Neural cell (in vitro differentiated cells): ENCODE data around the gene PLEKHA8. TPM values are rescaled to one million over a fixed set of nuclear protein-coding genes. Genes with fewer than 3 reads are reported as not detected.

Source experiments
- H2AFZ ChIP-seq: fragments of 200-600, 300-800 bp; sonication (generic), shearing (Covaris generic); 2 replicates; pipeline ENCODE4 v1.6.0; 2014; ENCODE audit warnings: low read depth, mild to moderate bottlenecking, antibody characterized with exemption, low read length, moderate library complexity
- H3F3A ChIP-seq: fragments of 200-600 bp; shearing (Covaris generic); 2 replicates; pipeline ENCODE4 v1.6.1; 2016; ENCODE audit warnings: mild to moderate bottlenecking, moderate library complexity, mixed read lengths, antibody characterized with exemption, low read length; ENCODE audit not compliant: insufficient read depth, poor library complexity, severe bottlenecking
- H3K27ac ChIP-seq: fragments of 200-600, 300-800 bp; sonication (generic), shearing (Covaris generic); 2 replicates; pipeline ENCODE4 v1.5.1; 2014; ENCODE audit warnings: mild to moderate bottlenecking, low read length, moderate library complexity
- H3K27me3 ChIP-seq: fragments of 300-800, 200-600 bp; sonication (generic), shearing (Covaris generic); 2 replicates; pipeline ENCODE4 v1.6.0; 2014; ENCODE audit warnings: mild to moderate bottlenecking, low read depth, low read length, moderate library complexity; ENCODE audit not compliant: insufficient read depth
- H3K36me3 ChIP-seq: fragments of 300-800, 200-600 bp; sonication (generic), shearing (Covaris generic); 2 replicates; pipeline ENCODE4 v1.5.1; 2014; ENCODE audit warnings: mild to moderate bottlenecking, antibody characterized with exemption, low read length, moderate library complexity; ENCODE audit not compliant: insufficient read depth
- H3K4me2 ChIP-seq: fragments of 300-800, 200-600 bp; sonication (generic), shearing (Covaris generic); 2 replicates; pipeline ENCODE4 v1.6.0; 2014; ENCODE audit warnings: mild to moderate bottlenecking, low read length
- H3K4me3 ChIP-seq: fragments of 300-800, 200-600 bp; sonication (generic), shearing (Covaris generic); 2 replicates; pipeline ENCODE4 v1.5.1; 2014; ENCODE audit warnings: mild to moderate bottlenecking, low read length, moderate library complexity
- H3K79me2 ChIP-seq: fragments of 200-600 bp; shearing (Covaris generic); replicated peaks from 2 replicates; pipeline ENCODE4 v1.6.0; 2014; ENCODE audit warnings: mild to moderate bottlenecking, low read length, moderate library complexity; ENCODE audit not compliant: insufficient read depth
- H3K9ac ChIP-seq: fragments of 300-800, 200-600 bp; sonication (generic), shearing (Covaris generic); 2 replicates; pipeline ENCODE4 v1.6.1; 2016; ENCODE audit warnings: mild to moderate bottlenecking, low read length, mixed read lengths
- H3K9me2 ChIP-seq: fragments of 200-600 bp; shearing (Covaris generic); 2 replicates; pipeline ENCODE4 v1.6.1; 2016; ENCODE audit warnings: mild to moderate bottlenecking, low read length, mixed read lengths; ENCODE audit not compliant: insufficient read depth
- H3K9me3 ChIP-seq: fragments of 200-600, 300-800 bp; sonication (generic), shearing (Covaris generic); 2 replicates; pipeline ENCODE4 v1.6.1; 2016; ENCODE audit warnings: mild to moderate bottlenecking, mixed run types, low read length, moderate library complexity, mixed read lengths
- H4K20me1 ChIP-seq: fragments of 200-600 bp; shearing (Covaris generic); 2 replicates; pipeline ENCODE4 v1.6.1; 2016; ENCODE audit warnings: mild to moderate bottlenecking, mixed run types; ENCODE audit not compliant: insufficient read depth
- CTCF ChIP-seq: fragments of 450-650 bp; IDR thresholded peaks from 2 replicates; pipeline ENCODE4 v1.5.1; 2014; ENCODE audit warnings: antibody characterized with exemption, mild to moderate bottlenecking, moderate library complexity; ENCODE audit not compliant: poor library complexity, severe bottlenecking
- EP300 ChIP-seq: fragments of 450-650 bp; conservative IDR thresholded peaks from 2 replicates; pipeline ENCODE4 v1.6.1; 2014; ENCODE audit warnings: antibody characterized with exemption, mild to moderate bottlenecking, moderate library complexity; ENCODE audit not compliant: poor library complexity, severe bottlenecking
- EZH2 ChIP-seq: fragments of 200-600, 300-800 bp; shearing (Covaris generic), sonication (generic); IDR thresholded peaks from 2 replicates; pipeline ENCODE4 v1.6.1; 2014; ENCODE audit warnings: antibody characterized with exemption, low read length, borderline replicate concordance, mild to moderate bottlenecking; ENCODE audit not compliant: insufficient read depth, poor library complexity, severe bottlenecking
- MXI1 ChIP-seq: fragments of 450-650 bp; conservative IDR thresholded peaks from 2 replicates; pipeline ENCODE4 v1.6.1; 2014; ENCODE audit warnings: antibody characterized with exemption, mild to moderate bottlenecking; ENCODE audit not compliant: poor library complexity, severe bottlenecking
- POLR2AphosphoS5 ChIP-seq: IDR thresholded peaks from 2 replicates; pipeline ENCODE4 v1.6.1; 2012
- RAD21 ChIP-seq: fragments of 450-650 bp; conservative IDR thresholded peaks from 2 replicates; pipeline ENCODE4 v1.6.1; 2014; ENCODE audit warnings: antibody characterized with exemption, mild to moderate bottlenecking, moderate library complexity
- REST ChIP-seq: IDR thresholded peaks from 2 replicates; pipeline ENCODE4 v1.6.1; 2012; ENCODE audit warnings: borderline replicate concordance
- SMC3 ChIP-seq: fragments of 450-650 bp; conservative IDR thresholded peaks from 2 replicates; pipeline ENCODE4 v1.6.1; 2014; ENCODE audit warnings: antibody characterized with exemption, mild to moderate bottlenecking, moderate library complexity; ENCODE audit not compliant: poor library complexity
- TAF1 ChIP-seq: IDR thresholded peaks from 2 replicates; pipeline ENCODE4 v1.6.1; 2012; ENCODE audit warnings: low read depth
- polyA plus RNA-seq: library from polyadenylated mRNA; depleted of rRNA; stranded (reverse); fragments of >200 nt; gene quantifications from 2 replicates; pipeline ENCODE4 v1.2.3, GENCODE V29; 2014

PLEKHA8 gene
- polyA plus RNA-seq, 1 donor from 2014 or later = 43.1 TPM

GRCh38 chr7:30159698-30160143, 131.5 kb downstream of the PLEKHA8 start:
- H3K4me3 ChIP-seq = no peak overlapping the region
- H3K9ac ChIP-seq = no peak overlapping the region
- H4K20me1 ChIP-seq = no peaks in the 10 kb centered on the region
- H3K9me2 ChIP-seq = no peaks in the 10 kb centered on the region
- TF ChIP-seq REST (no peak), EP300 (no peak), CTCF (peak; percentile 16), RAD21 (peak; percentile 12), TAF1 (no peak), MXI1 (no peak)
- no peaks in the 10 kb centered on the region for H3F3A ChIP-seq
- no peak overlapping the region for H2AFZ ChIP-seq
- H3K27ac ChIP-seq = no peak overlapping the region
- H3K27me3 ChIP-seq = no peaks in the 10 kb centered on the region
- H3K4me2 ChIP-seq = no peak overlapping the region
- H3K9me3 ChIP-seq = no peaks in the 10 kb centered on the region
- H3K79me2 ChIP-seq = no peaks in the 10 kb centered on the region
- H3K36me3 ChIP-seq = no peaks in the 10 kb centered on the region

- H3K9me3 ChIP-seq = no peaks in the 10 kb centered on the region
- H3K79me2 ChIP-seq = no peaks in the 10 kb centered on the region
- H3K9ac ChIP-seq = no peak overlapping the region
- H3K4me3 ChIP-seq = no peak overlapping the region
- H3K36me3 ChIP-seq = no peaks in the 10 kb centered on the region
- no peak overlapping the region for H3K27ac ChIP-seq
- no peaks in the 10 kb centered on the region for H3K27me3 ChIP-seq
- H3F3A ChIP-seq = no peaks in the 10 kb centered on the region
- no peak overlapping the region for H3K4me2 ChIP-seq
- TF ChIP-seq EP300 = no peak
- no peak for TF ChIP-seq RAD21
- TF ChIP-seq CTCF = no peak
- TF ChIP-seq SMC3 = no peak
- no peak for TF ChIP-seq REST
- TF ChIP-seq TAF1 = no peak
- no peak for TF ChIP-seq EZH2
- TF ChIP-seq POLR2AphosphoS5 = no peak
- no peak for TF ChIP-seq MXI1
- H3K9me2 ChIP-seq = no peaks in the 10 kb centered on the region
- H2AFZ ChIP-seq = no peak overlapping the region
- no peaks in the 10 kb centered on the region for H4K20me1 ChIP-seq
Measured at GRCh38 chr7:30160329-30160728, 132.1 kb downstream of the PLEKHA8 start.
